Liver (tissue), 9 donors: ENCODE results near the gene MAP4K1. TPM values are rescaled to one million over a fixed set of nuclear protein-coding genes. Genes with fewer than 3 reads are reported as not detected.

Experiments used
- DNase-seq: peaks from one replicate; pipeline ENCODE4 v3.0.0-alpha.2; 2017; ENCODE audit warnings: low spot score
- H3K27ac ChIP-seq, 2 donors: one replicate each; pipeline ENCODE4 v1.7.0; 2013; ENCODE audit warnings: inconsistent platforms in 2 of 2, low read length in 2 of 2, control low read depth in 1 of 2, low read depth in 1 of 2, mild to moderate bottlenecking in 1 of 2
- H3K27me3 ChIP-seq, 4 donors: one replicate each; pipeline versions ENCODE4 v1.6.1 to v1.7.0; 2013; ENCODE audit warnings: low read length in 3 of 4, inconsistent platforms in 1 of 4, mild to moderate bottlenecking in 1 of 4, moderate library complexity in 1 of 4; ENCODE audit not compliant: control insufficient read depth in 4 of 4, insufficient read depth in 4 of 4
- H3K36me3 ChIP-seq, 4 donors: one replicate each; pipeline versions ENCODE4 v1.6.1 to v1.7.0; 2013; ENCODE audit warnings: low read length in 3 of 4, mild to moderate bottlenecking in 3 of 4, low read depth in 1 of 4, moderate library complexity in 1 of 4; ENCODE audit not compliant: control insufficient read depth in 4 of 4, insufficient read depth in 3 of 4
- H3K4me1 ChIP-seq, 4 donors: one replicate each; pipeline versions ENCODE4 v1.6.1 to v1.7.0; 2013; ENCODE audit warnings: low read length in 3 of 4, mild to moderate bottlenecking in 3 of 4, moderate library complexity in 1 of 4; ENCODE audit not compliant: control insufficient read depth in 4 of 4, insufficient read depth in 4 of 4
- H3K4me3 ChIP-seq, 3 donors: one replicate each; pipeline versions ENCODE4 v1.6.1 to v1.7.0; 2013; ENCODE audit warnings: low read length in 3 of 3, control low read depth in 1 of 3, low read depth in 1 of 3, mild to moderate bottlenecking in 1 of 3
- H3K9ac ChIP-seq, 2 donors: one replicate each; pipeline ENCODE4 v1.7.0; 2013; ENCODE audit warnings: low read length in 2 of 2, mild to moderate bottlenecking in 2 of 2, moderate library complexity in 2 of 2, control low read depth in 1 of 2, low read depth in 1 of 2
- H3K9me3 ChIP-seq, 4 donors: one replicate each; pipeline versions ENCODE4 v1.6.1 to v1.7.0; 2013; ENCODE audit warnings: low read length in 3 of 4; ENCODE audit not compliant: control insufficient read depth in 4 of 4
- EGR1 ChIP-seq, 2 donors: IDR thresholded peaks; 2 replicates each; pipeline ENCODE4 v1.6.1; 2016 to 2018; ENCODE audit warnings: antibody characterized with exemption in 2 of 2, low read depth in 2 of 2
- FOXA1 ChIP-seq: IDR thresholded peaks from 2 replicates; pipeline ENCODE4 v1.6.1; 2016; ENCODE audit warnings: antibody characterized with exemption
- FOXA2 ChIP-seq: IDR thresholded peaks from 2 replicates; pipeline ENCODE4 v1.6.1; 2016; ENCODE audit warnings: antibody characterized with exemption
- GABPA ChIP-seq, 2 donors: IDR thresholded peaks in 1 of 2; conservative IDR thresholded peaks in 1 of 2; 2 replicates each; pipeline ENCODE4 v1.6.1; 2016; ENCODE audit warnings: antibody characterized with exemption in 2 of 2, mild to moderate bottlenecking in 1 of 2, moderate library complexity in 1 of 2
- HNF4A ChIP-seq, 2 donors: conservative IDR thresholded peaks; 2 replicates each; pipeline ENCODE4 v1.6.1; 2016; ENCODE audit warnings: antibody characterized with exemption in 2 of 2, mild to moderate bottlenecking in 2 of 2
- JUND ChIP-seq, 2 donors: IDR thresholded peaks; 2 replicates each; pipeline ENCODE4 v1.6.1; 2016; ENCODE audit warnings: antibody characterized with exemption in 2 of 2
- NR2F2 ChIP-seq: IDR thresholded peaks from 2 replicates; pipeline ENCODE4 v1.6.1; 2016; ENCODE audit warnings: antibody characterized with exemption
- RXRA ChIP-seq, 2 donors: IDR thresholded peaks; 2 replicates each; pipeline ENCODE4 v1.6.1; 2017 to 2018; ENCODE audit warnings: antibody characterized with exemption in 2 of 2, mild to moderate bottlenecking in 1 of 2
- SP1 ChIP-seq: IDR thresholded peaks from 2 replicates; pipeline ENCODE4 v1.6.1; 2018; ENCODE audit warnings: antibody characterized with exemption, mild to moderate bottlenecking
- YY1 ChIP-seq: IDR thresholded peaks from 2 replicates; pipeline ENCODE4 v1.6.1; 2016; ENCODE audit warnings: antibody characterized with exemption, mild to moderate bottlenecking
- WGBS: extraction: QIAGEN DNeasy Blood & Tissue Kit; methylation state at CpG from one replicate; pipeline ENCODE4 v1.1.7; 2013; 5-methylcytosine and 5-hydroxymethylcytosine counted together
- polyA plus RNA-seq, 2 donors: library from polyadenylated mRNA; stranded (reverse) in 1 of 2; unstranded in 1 of 2; fragments of 200-250 nt in 1 of 2; fragments of >200 nt in 1 of 2; fragmentation: Nextera tagmentation in 1 of 2; extraction: Ambion mirVana in 1 of 2; gene quantifications; one replicate each; pipeline versions ENCODE4 v1.2.1 to v1.2.3, GENCODE V29; 2013 to 2015
- total RNA-seq, 2 donors: library from RNA; depleted of rRNA; stranded (reverse); fragments of >200 nt; gene quantifications; one replicate each; pipeline ENCODE4 v1.2.3, GENCODE V29; 2014
- TF ChIP-seq, protein P1 (sequence below): IDR thresholded peaks from 2 replicates; pipeline ENCODE4 v1.6.1; 2016; ENCODE audit warnings: antibody characterized with exemption
- TF ChIP-seq, protein P2 (sequence below): fragments of 150-350 bp; IDR thresholded peaks from 2 replicates; pipeline ENCODE4 v1.5.1; 2017; ENCODE audit warnings: improper control_type of control experiment, low read depth, low read length; ENCODE audit not compliant: missing input control
- TF ChIP-seq, protein P3 (sequence below): IDR thresholded peaks from 2 replicates; pipeline ENCODE4 v1.6.1; 2016; ENCODE audit warnings: antibody characterized with exemption
- TF ChIP-seq, protein P4 (sequence below): IDR thresholded peaks from 2 replicates; pipeline ENCODE4 v1.6.1; 2016; ENCODE audit warnings: antibody characterized with exemption, mild to moderate bottlenecking
- donor health status: healthy.
- donor health status: healthy.
- donor health status: healthy.
- donor health status: healthy.
- donor health status: healthy.

MAP4K1 gene
- total and polyA plus RNA-seq, 4 donors = 0.89 to 3.1 (median 1.9) TPM

DNA sequence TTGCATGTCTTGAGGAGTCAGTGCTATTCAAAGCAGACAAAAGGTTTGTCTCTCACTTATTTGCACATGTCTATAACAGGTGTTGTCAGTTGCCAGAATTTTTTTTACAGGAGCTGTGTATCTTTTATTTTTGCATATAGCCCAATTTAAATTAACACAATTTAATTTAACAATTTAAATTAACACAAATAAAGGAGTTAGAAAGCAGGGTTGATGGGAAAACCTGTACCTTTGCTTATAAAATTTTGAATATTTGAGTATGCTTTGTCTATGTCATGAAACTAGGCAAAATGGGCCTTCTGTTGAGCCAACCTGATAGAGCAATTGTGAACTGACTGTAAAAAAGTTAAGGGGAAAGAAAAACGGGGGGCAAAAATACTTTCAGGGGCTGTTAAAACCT, 78.0 kb downstream of the MAP4K1 start (continued):
- TF ChIP-seq, protein P1, sequence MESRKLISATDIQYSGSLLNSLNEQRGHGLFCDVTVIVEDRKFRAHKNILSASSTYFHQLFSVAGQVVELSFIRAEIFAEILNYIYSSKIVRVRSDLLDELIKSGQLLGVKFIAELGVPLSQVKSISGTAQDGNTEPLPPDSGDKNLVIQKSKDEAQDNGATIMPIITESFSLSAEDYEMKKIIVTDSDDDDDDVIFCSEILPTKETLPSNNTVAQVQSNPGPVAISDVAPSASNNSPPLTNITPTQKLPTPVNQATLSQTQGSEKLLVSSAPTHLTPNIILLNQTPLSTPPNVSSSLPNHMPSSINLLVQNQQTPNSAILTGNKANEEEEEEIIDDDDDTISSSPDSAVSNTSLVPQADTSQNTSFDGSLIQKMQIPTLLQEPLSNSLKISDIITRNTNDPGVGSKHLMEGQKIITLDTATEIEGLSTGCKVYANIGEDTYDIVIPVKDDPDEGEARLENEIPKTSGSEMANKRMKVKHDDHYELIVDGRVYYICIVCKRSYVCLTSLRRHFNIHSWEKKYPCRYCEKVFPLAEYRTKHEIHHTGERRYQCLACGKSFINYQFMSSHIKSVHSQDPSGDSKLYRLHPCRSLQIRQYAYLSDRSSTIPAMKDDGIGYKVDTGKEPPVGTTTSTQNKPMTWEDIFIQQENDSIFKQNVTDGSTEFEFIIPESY = no peak
- no peak for TF ChIP-seq GABPA (IDR thresholded peaks at IDR 0.05 in 1 of 2, conservative IDR thresholded peaks at IDR 0.05 in 1 of 2)
- TF ChIP-seq NR2F2 = no peak
- no peak for TF ChIP-seq HNF4A (conservative IDR thresholded peaks at IDR 0.05)
- no peak for TF ChIP-seq FOXA1
- no peak for TF ChIP-seq EGR1 (IDR thresholded peaks at IDR 0.05; ENCODE audit: low read depth in 2 of 2)
- no peak for TF ChIP-seq JUND (IDR thresholded peaks at IDR 0.05)
- TF ChIP-seq, protein P2, sequence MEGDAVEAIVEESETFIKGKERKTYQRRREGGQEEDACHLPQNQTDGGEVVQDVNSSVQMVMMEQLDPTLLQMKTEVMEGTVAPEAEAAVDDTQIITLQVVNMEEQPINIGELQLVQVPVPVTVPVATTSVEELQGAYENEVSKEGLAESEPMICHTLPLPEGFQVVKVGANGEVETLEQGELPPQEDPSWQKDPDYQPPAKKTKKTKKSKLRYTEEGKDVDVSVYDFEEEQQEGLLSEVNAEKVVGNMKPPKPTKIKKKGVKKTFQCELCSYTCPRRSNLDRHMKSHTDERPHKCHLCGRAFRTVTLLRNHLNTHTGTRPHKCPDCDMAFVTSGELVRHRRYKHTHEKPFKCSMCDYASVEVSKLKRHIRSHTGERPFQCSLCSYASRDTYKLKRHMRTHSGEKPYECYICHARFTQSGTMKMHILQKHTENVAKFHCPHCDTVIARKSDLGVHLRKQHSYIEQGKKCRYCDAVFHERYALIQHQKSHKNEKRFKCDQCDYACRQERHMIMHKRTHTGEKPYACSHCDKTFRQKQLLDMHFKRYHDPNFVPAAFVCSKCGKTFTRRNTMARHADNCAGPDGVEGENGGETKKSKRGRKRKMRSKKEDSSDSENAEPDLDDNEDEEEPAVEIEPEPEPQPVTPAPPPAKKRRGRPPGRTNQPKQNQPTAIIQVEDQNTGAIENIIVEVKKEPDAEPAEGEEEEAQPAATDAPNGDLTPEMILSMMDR = no peak
- TF ChIP-seq FOXA2 = no peak

DNA sequence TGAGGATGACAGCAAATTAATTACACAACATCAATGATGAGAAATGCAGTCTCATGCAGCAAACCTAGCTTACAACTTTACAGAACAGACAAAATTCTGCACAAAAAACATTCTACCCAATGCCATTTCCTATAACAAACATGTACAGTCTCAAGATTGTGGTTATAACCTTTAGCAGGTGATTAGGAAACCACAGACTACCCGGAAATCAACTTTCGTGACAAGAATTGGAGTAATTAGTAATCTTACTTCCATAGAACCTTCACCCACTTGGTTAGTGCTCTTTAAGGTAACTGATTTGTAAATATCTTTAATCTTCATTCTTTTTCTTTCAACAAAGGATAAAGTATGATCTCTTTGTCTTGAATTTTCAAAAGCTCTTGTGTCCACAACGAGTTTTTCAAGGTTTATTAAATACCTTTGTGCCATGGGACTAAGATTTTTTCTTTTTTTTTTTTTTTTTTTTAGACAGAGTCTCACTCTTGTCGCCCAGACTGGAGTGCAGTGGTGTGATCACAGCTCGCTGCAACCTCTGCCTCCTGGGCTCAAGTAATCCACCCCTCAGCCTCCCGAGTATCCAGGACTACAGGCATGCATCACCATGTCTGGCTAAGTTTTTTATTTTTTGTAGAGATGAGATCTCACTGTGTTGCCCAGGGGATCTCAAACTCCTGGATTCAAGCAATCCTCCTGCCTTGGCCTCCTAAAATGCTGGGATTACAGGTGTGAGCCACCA, 78.8 kb downstream of the MAP4K1 start:
- Histone ChIP-seq H3K36me3 (no peaks in the 10 kb centered on the region), H3K27ac (no peak overlapping the region), H3K9ac (no peak overlapping the region), H3K4me1 (peaks cover 0 to 3% (median 1%) of the 10 kb centered on the region in 4 donors), H3K4me3 (no peak overlapping the region), H3K27me3 (no peaks in the 10 kb centered on the region), H3K9me3 (peaks cover 2 to 13% (median 7%) of the 10 kb centered on the region in 4 donors)
- no peak for DNase-seq
- TF ChIP-seq YY1 = no peak
- TF ChIP-seq RXRA (IDR thresholded peaks at IDR 0.05) = no peak
- TF ChIP-seq, protein P3, sequence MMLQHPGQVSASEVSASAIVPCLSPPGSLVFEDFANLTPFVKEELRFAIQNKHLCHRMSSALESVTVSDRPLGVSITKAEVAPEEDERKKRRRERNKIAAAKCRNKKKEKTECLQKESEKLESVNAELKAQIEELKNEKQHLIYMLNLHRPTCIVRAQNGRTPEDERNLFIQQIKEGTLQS = no peak
- TF ChIP-seq SP1 = no peak
- TF ChIP-seq, protein P2 = no peak
- no peak for TF ChIP-seq JUND (IDR thresholded peaks at IDR 0.05)
- no peak for TF ChIP-seq FOXA2
- no peak for TF ChIP-seq NR2F2
- TF ChIP-seq EGR1 (IDR thresholded peaks at IDR 0.05; ENCODE audit: low read depth in 2 of 2) = no peak
- TF ChIP-seq, protein P4, sequence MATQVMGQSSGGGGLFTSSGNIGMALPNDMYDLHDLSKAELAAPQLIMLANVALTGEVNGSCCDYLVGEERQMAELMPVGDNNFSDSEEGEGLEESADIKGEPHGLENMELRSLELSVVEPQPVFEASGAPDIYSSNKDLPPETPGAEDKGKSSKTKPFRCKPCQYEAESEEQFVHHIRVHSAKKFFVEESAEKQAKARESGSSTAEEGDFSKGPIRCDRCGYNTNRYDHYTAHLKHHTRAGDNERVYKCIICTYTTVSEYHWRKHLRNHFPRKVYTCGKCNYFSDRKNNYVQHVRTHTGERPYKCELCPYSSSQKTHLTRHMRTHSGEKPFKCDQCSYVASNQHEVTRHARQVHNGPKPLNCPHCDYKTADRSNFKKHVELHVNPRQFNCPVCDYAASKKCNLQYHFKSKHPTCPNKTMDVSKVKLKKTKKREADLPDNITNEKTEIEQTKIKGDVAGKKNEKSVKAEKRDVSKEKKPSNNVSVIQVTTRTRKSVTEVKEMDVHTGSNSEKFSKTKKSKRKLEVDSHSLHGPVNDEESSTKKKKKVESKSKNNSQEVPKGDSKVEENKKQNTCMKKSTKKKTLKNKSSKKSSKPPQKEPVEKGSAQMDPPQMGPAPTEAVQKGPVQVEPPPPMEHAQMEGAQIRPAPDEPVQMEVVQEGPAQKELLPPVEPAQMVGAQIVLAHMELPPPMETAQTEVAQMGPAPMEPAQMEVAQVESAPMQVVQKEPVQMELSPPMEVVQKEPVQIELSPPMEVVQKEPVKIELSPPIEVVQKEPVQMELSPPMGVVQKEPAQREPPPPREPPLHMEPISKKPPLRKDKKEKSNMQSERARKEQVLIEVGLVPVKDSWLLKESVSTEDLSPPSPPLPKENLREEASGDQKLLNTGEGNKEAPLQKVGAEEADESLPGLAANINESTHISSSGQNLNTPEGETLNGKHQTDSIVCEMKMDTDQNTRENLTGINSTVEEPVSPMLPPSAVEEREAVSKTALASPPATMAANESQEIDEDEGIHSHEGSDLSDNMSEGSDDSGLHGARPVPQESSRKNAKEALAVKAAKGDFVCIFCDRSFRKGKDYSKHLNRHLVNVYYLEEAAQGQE = no peak
- 73% methylated on average over 6 of the region's 6 CpGs for WGBS
